Measurements from ENCODE around the gene VPREB1.
A peak's percentile ranks its signal among the peaks of the same experiment; 100 is the strongest.
"Not testable (repeated sequence)": the region's sequence is repeated elsewhere in the genome, so short reads cannot be mapped to it uniquely, and the experiment has no call there.

VPREB1 gene

GRCh38 chr22:22244316-22245250, at the start of gene VPREB1:
TSS of gene VPREB1 (plus strand) at chr22:22244786. CDS start at chr22:22244814, 28 bp downstream.
- no peak for DNase-seq (ENCODE audit: low spot score)

DNA sequence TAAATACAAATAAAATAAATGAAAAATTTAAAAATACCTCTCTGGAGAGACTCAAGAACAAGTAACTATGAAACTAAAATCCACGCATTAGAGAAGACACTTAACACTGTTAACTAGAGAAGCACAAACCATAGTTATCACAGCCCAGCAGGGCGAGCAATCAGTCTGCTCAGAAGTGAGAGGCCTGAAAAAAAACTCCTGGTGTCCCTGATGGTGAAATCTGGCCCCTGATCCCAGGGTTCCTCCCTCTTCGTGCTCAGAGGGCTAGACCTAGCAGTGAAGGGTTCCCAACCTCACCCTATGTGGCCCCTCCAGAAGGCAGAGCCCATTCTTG, 49.7 kb upstream of the VPREB1 start:
- no peak for DNase-seq (ENCODE audit: low spot score)

GRCh38 chr22:22195265-22196017, 49.1 kb upstream of the VPREB1 start:
- DNase-seq (ENCODE audit: low spot score): no peak

- no peak for DNase-seq (ENCODE audit: low spot score)
These were observed 48.5 kb upstream of the VPREB1 start for GRCh38 chr22:22196018-22196533.

- DNase-seq (ENCODE audit: low spot score): no peak
These were observed 47.6 kb upstream of the VPREB1 start for GRCh38 chr22:22196833-22197477.

GRCh38 chr22:22197993-22198402, 46.6 kb upstream of the VPREB1 start:
- DNase-seq (ENCODE audit: low spot score): no peak

DNA sequence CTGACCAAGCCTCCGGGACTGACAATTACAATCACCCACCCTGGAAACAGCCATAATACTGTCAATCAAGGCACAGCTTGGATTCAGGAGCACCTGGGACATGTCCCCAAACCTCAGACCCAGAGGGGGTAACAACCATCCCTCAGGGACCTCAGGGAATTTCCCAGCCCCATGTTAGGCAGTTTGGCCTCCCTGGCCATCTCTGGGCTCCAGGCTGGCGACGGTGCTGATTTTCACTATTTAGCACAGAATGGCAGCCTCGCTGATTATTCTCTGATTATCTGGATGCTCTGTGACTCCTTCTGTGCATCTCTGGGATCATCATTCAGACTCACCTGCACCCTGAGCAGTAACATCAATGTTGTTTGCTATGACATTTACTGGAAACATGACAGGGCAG, 45.8 kb upstream of the VPREB1 start:
- DNase-seq (ENCODE audit: low spot score): no peak

GRCh38 chr22:22199634-22200033, 45.0 kb upstream of the VPREB1 start:
- DNase-seq (ENCODE audit: low spot score): no peak

GRCh38 chr22:22200569-22201184, 43.9 kb upstream of the VPREB1 start:
- DNase-seq (ENCODE audit: low spot score): no peak

DNA sequence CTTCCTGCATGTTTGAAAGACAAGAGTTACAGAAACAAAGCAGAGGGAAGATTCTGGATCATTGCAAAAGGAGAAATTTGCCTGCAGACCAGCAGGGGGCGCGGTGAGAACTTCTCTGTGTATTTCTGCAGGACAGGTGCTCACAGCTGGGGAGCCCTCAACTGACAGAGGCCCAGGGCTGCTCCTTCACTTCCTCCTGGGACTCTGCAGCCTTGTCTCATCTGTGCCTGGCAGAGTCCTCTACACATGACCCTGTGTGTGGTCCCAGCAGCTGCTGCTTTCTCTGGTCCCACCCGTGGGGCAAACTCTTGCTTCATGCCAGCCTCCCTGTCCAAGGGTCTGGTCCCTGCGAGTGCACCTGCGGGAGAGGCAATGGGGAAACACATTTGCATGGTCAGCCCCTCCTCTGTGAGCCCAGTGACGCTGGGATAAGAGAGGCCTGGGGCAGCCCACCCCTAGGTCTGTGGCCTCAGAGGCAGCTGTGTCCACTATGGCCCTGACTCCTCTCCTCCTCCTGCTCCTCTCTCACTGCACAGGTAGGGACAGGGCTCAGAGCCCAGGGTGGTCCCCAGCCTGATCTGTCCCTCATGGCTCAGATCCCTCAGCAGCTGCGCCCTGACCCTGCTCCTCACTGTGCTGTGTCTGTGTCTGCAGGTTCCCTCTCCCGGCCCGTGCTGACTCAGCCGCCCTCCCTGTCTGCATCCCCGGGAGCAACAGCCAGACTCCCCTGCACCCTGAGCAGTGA, 43.2 kb upstream of the VPREB1 start:
- DNase-seq (ENCODE audit: low spot score): no peak

- no peak for DNase-seq (ENCODE audit: low spot score)
These were observed 42.6 kb upstream of the VPREB1 start for GRCh38 chr22:22201930-22202343.

DNA sequence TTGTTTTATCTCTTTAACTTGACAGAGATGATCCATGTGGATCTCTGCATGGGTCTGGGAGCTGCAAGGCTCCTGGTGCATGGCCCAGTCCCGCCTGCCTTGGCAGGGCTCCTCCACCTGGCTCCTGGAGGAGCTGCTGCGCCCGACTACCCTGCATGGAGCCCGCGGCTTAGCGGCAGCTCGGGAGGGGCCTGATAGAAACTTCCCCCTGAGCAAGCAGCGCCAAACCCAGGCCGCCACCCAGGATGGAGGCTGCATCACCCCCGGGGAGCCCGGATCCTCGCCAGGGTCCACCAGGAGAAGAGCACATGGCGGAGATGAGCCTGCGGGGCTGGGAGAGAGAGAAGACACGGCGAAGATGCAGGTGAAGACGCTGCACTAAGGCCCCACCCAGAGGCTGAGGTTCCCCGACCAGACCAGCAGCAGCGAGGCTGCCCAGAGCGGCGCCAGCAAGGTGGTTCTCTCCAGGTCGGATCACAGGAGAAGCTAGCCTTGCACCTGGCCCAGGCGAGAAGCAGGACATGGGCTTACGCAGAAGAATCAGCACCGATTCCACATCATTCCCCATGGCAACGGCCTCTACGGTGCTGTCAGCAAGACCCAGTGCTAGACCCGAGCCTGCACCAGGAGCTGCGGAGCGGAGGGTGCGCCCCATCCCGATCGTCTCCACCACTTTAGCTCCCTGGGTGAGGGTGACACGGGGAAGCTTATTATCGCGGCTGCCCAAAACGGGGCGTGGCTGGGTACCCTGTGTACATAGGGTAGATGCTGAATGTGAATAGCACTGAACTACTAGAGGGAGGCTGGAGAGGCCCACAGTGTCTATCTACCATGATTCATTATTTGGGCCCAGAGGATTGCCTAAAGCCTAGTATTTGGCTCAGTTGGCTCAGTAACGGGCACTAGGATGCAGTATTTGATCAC, 41.3 kb upstream of the VPREB1 start:
- no peak for DNase-seq (ENCODE audit: low spot score)

GRCh38 chr22:22207845-22208564, 36.6 kb upstream of the VPREB1 start:
- no peak for DNase-seq (ENCODE audit: low spot score)

- no peak for DNase-seq (ENCODE audit: low spot score)
These were observed 35.9 kb upstream of the VPREB1 start for GRCh38 chr22:22208652-22209051.

DNA sequence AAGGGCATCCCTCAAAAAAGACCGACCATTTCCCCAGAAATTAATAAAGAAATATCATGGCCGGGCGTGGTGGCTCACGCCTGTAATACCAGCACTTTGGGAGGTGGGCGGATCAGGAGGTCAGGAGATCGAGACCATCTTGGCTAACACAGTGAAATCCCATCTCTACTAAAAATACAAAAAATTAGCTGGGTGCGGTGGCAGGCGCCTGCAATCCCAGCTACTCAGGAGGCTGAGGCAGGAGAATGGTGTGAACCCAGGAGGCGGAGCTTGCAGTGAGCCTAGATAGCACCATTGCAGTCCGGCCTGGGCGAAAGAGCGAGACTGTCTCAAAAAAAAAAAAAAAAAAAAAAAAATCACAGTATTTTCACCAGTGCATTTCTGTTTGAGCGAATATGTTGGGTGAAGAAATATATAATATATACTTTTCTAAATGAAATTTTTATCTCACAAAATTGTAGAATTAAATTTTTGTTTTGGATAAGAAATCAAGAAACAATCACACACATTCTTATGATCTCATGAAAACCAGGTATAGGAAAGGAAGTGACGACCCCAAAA, 35.4 kb upstream of the VPREB1 start:
- DNase-seq (ENCODE audit: low spot score): not testable (repeated sequence)

DNA sequence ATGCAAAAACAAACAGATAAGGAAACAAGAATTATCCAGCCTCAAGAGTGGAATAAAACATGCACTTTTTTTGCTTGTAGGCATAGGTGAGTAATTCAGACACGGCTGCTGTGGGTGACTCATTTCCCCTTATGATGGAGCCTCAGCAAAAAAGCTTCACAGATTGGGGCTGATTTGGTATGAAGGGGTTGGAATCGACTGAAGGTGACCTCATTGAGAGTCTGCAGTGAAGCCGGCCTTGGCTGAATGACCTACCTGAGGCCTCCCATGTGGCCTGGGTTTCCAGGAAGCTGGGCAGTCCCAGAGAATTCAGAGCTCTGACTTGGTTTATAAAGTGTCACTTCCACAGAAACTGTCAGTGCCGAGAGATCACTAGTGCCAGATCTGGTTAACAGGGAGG, 34.2 kb upstream of the VPREB1 start:
- DNase-seq (ENCODE audit: low spot score): peak; percentile 11

DNA sequence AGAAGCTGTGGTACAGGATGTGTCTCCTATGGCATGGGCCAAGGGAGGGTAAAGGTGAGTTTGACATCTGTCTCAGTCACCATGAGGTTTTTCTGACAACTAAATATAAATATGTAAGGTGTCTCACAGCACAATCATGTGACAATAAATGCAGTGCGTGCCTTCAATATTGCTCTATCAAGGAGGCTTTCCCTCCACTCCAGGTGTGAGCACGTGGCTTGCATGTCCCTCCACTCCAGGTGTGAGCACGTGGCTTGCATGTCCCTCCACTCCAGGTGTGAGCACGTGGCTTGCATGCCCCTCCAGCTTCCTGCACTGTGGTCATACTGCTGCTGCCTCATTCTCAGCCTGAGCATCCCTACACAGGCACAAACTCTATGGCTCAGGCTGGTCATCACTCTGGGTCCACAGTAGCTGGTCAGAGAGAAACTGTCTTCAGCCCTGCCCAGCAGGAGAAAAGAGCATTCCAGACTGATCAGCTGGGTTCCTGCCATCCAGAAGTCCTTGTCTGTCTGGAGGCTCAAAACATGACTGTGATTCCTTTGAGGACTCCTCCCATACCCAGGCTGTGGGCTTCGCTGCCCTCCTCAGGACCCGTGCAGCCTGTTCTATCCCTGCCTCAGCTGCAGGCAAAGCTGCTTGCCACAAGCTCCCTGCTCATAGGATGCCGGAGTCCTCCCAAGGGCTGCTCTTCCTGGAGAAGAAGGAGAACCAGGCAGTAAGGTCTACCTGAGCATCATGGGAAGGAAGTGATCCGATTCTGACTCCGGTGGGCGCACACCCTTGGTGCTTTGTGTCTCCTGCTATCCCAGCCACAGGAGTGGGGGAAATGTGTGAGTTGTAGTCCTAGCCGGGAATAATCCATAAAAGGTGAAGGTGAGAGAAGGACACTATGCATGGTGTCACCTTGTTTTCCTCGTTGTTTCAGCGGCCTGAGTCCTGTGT, 33.4 kb upstream of the VPREB1 start:
- peak; percentile 20 for DNase-seq (ENCODE audit: low spot score)

DNA sequence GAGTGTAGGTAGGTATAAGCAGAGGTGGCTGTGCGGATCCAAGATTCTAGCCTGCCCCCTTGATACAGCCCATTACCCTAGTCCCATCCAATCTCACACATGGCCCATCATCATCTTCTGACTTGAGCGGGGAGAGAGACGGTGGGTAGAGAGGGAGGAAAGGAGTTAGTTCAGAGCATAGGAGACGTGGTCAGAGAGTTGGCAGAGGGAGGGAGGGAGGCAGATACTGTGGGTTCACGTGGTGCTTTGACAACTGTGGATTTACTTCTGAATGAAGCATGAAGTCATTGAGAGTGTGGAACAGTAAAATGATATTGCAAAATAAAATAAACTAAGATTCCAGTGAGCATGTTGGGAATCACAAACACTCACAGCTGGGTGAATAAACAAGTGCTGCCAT, 31.4 kb upstream of the VPREB1 start:
- no peak for DNase-seq (ENCODE audit: low spot score)
